Testis (tissue), 2 donors: ENCODE measurements around the gene CCDC80.

Experiments used
- POLR2A ChIP-seq: fragments of 450-650 bp; IDR thresholded peaks from one replicate; pipeline ENCODE4 v1.6.1; 2017; ENCODE audit warnings: antibody characterized with exemption, mild to moderate bottlenecking, moderate library complexity
- TF ChIP-seq, protein P1 (sequence below), 3 experiments: fragments of 450-650 bp in 2 of 3; fragments of 200-600 bp in 1 of 3; sonication (generic) in 1 of 3; IDR thresholded peaks; one replicate each; pipeline ENCODE4 v1.5.1; 2016 to 2019; ENCODE audit warnings: antibody characterized with exemption in 3 of 3, mild to moderate bottlenecking in 2 of 3, moderate library complexity in 1 of 3

DNA sequence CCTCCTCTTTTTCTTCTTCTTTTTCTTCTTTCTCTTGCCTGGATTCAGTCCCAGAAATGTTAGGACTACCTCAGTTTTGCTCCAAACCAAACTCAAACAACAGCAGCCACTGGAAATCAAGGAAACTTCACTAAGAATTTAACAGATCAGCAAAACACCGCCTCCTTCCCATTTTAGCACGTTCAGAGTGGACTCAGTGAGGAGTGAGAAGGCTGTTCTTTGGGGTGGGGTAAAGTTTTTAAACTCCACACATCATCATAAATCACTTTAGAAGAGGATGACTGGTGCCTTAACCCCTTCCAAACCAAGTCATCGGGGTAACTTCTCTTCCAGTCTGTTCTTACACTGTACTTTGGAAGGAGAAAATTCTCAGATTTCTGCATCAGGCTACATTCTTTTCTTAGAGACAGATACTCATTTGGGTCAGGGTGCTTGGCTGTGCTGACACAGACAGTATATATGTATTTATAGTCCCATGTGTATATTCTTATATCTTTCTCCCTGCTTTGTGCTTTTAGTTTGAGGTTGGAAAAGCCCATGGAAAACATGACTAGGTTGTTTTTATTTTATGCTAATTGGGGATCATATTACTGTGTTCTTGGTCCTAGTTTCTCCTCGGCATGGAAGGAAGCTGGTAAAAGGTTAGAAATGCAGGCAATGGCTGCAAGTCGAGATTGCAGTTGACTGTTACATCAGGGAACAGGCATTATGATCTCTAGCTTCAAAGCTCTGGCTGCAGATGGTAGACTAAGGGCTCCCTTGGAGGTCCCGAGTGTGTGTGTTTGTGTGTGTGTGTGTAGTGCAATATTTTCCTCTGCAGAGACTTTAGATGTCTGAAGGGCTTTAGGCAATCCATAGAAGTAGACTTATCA, at the start of gene CCDC80:
- TF ChIP-seq, protein P1, sequence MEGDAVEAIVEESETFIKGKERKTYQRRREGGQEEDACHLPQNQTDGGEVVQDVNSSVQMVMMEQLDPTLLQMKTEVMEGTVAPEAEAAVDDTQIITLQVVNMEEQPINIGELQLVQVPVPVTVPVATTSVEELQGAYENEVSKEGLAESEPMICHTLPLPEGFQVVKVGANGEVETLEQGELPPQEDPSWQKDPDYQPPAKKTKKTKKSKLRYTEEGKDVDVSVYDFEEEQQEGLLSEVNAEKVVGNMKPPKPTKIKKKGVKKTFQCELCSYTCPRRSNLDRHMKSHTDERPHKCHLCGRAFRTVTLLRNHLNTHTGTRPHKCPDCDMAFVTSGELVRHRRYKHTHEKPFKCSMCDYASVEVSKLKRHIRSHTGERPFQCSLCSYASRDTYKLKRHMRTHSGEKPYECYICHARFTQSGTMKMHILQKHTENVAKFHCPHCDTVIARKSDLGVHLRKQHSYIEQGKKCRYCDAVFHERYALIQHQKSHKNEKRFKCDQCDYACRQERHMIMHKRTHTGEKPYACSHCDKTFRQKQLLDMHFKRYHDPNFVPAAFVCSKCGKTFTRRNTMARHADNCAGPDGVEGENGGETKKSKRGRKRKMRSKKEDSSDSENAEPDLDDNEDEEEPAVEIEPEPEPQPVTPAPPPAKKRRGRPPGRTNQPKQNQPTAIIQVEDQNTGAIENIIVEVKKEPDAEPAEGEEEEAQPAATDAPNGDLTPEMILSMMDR (IDR thresholded peaks at IDR 0.05) = no peak
- TF ChIP-seq POLR2A = no peak
